OCI-LY7 (cell line): ENCODE measurements around the gene PCYT2.
A peak's percentile ranks its signal among the peaks of the same experiment; 100 is the strongest.

Experiments
- CTCF ChIP-seq: fragments of 200-600 bp; sonication (generic); conservative IDR thresholded peaks from 2 replicates; pipeline ENCODE4 v1.5.1; 2014; ENCODE audit warnings: mild to moderate bottlenecking, antibody characterized with exemption, low read length, moderate library complexity, mixed read lengths
- EZH2phosphoT487 ChIP-seq: fragments of 200-600 bp; sonication (generic); IDR thresholded peaks from 2 replicates; pipeline ENCODE4 v1.6.1; 2018; ENCODE audit warnings: low read depth, borderline replicate concordance, mild to moderate bottlenecking, mixed run types, antibody characterized with exemption, low read length, moderate library complexity, mixed read lengths

DNA sequence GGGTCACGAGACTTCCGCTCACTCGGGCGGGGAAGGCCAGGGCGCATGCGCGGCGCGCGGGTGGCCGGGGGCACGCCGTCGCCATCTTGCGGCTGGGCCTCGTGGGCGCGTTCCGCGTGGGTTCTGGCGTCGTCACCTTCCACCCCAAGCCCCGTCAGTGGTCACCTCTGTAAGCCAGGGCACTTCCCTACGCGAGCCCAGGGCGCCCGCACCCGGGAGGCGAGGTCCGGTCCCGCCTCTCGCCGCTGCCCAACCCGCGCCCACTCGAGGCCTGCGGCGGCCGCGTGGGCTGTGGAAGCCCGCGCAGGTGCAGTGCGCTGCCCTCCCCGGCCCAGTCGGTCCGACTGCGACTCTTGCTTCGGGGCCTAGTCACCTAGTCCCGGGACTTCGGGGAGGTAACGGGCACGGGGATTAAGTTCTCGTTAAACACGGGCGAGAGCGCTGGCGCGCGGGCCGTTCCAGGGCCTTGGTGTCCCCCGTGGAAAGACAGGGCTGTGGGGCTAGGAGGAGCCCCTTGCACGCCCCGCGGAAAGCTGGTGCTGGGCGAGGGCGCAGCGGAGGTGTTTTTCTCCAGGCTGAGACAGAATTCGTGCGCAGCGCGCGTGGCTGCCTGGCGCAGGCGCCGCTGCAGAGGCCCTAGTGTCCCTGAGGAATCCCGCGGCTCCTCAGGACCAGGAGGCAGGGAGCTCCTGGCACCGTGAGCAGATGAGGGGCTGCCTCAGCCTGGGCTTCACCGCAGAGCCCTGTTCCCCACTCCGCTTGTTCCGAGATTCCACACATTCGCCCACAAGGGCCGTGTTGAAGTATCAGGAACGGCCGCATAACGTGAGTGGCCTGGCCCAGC lies 39.6 kb downstream of the PCYT2 start:
- TF ChIP-seq CTCF (peak; percentile 59), EZH2phosphoT487 (no peak)
